HCT116 (cell line): ENCODE data around the gene PTGDS. TPM values are rescaled to one million over a fixed set of nuclear protein-coding genes. Genes with fewer than 3 reads are reported as not detected.

ENCODE experiments used
- ATAC-seq: fragments of 200-7000 bp; cut with Tn5 transposase; 2 replicates; pipeline ENCODE4 v1.9.1; 2020; ENCODE audit warnings: mild to moderate bottlenecking, moderate library complexity
- BruUV-seq: library from RNA; stranded (reverse); fragments of 400-500 nt; replicated peaks from 2 replicates; lab custom pipeline; 2021; lab: Mats Ljungman, UMichigan
- CTCF ChIA-PET: fragments of 300-600 bp; sonication (Branson Sonifier 250); formaldehyde crosslinking; loops from one replicate; lab custom pipeline; 2021; ENCODE audit warnings: antibody characterized with exemption; lab: Charles Lee
- POLR2A ChIA-PET: fragments of 300-600, 350-600 bp; sonication (Branson Sonifier 250); formaldehyde crosslinking; loops from one replicate; lab custom pipeline; 2021; ENCODE audit warnings: antibody characterized with exemption; lab: Charles Lee
- RAD21 ChIA-PET, 2 experiments: fragments of 300-600 bp; sonication (Branson Sonifier 250); formaldehyde crosslinking; loops; one replicate each; lab custom pipeline; 2023; ENCODE audit warnings: low total read pairs in 2 of 2; ENCODE audit not compliant: uncharacterized antibody in 2 of 2, unreplicated experiment in 2 of 2, low non-redundant PET in 1 of 2; lab: Charles Lee
- DNase-seq: peaks from one replicate; pipeline ENCODE4 v3.0.0-alpha.2; 2010; ENCODE audit warnings: low read depth, low spot score
- H2AFZ ChIP-seq: fragments of 200-600 bp; shearing (Covaris generic), sonication (generic); 2 replicates; pipeline ENCODE4 v1.6.1; 2017; ENCODE audit warnings: low read depth, mixed run types, mixed read lengths, antibody characterized with exemption, low read length; ENCODE audit not compliant: poor library complexity, severe bottlenecking
- H3K27ac ChIP-seq: 2 replicates; pipeline ENCODE4 v1.5.1; 2012; ENCODE audit warnings: low read depth, low read length
- H3K27me3 ChIP-seq: fragments of 200-600 bp; sonication (generic); 2 replicates; pipeline ENCODE4 v1.6.1; 2016; ENCODE audit warnings: mixed run types, low read length, mixed read lengths; ENCODE audit not compliant: insufficient read depth
- H3K36me3 ChIP-seq, 2 experiments: fragments of 200-500 bp in 1 of 2; fragments of 200-600 bp in 1 of 2; sonication (Bioruptor generic) in 1 of 2; sonication (generic) in 1 of 2; 2 replicates each; pipeline versions ENCODE4 v1.5.1 to v1.6.1; 2014 to 2016; ENCODE audit warnings: low read length in 2 of 2, inconsistent platforms in 1 of 2, mixed read lengths in 1 of 2, mixed run types in 1 of 2; ENCODE audit not compliant: insufficient read depth in 2 of 2, control insufficient read depth in 1 of 2
- H3K4me1 ChIP-seq, 2 experiments: fragments of 200-600 bp in 1 of 2; sonication (generic) in 1 of 2; 2 replicates each; pipeline versions ENCODE4 v1.5.1 to v1.6.1; 2012 to 2017; ENCODE audit warnings: low read length in 2 of 2, inconsistent platforms in 1 of 2, mild to moderate bottlenecking in 1 of 2, mixed read lengths in 1 of 2, mixed run types in 1 of 2, moderate library complexity in 1 of 2; ENCODE audit not compliant: insufficient read depth in 2 of 2, control insufficient read depth in 1 of 2
- H3K4me2 ChIP-seq: fragments of 200-600 bp; sonication (generic); 2 replicates; pipeline ENCODE4 v1.6.1; 2017; ENCODE audit warnings: mixed run types, low read length, mixed read lengths
- H3K4me3 ChIP-seq, 2 experiments: fragments of 200-600 bp in 1 of 2; sonication (generic) in 1 of 2; replicated peaks in 1 of 2; 2 replicates each; pipeline ENCODE4 v1.5.1; 2011 to 2016; ENCODE audit warnings: low read length in 2 of 2, control low read depth in 1 of 2, low read depth in 1 of 2, mild to moderate bottlenecking in 1 of 2, mixed read lengths in 1 of 2, mixed run types in 1 of 2
- H3K79me2 ChIP-seq: fragments of 200-600 bp; sonication (generic); 2 replicates; pipeline ENCODE4 v1.6.1; 2017; ENCODE audit warnings: mild to moderate bottlenecking, mixed run types, low read length, moderate library complexity, mixed read lengths; ENCODE audit not compliant: insufficient read depth
- H3K9ac ChIP-seq: fragments of 200-600 bp; sonication (generic); 2 replicates; pipeline ENCODE4 v1.6.1; 2016; ENCODE audit warnings: low read length, mixed read lengths
- H3K9me2 ChIP-seq: fragments of 200-600 bp; sonication (generic), shearing (Covaris generic); 2 replicates; pipeline ENCODE4 v1.6.1; 2017; ENCODE audit warnings: mixed run types, mild to moderate bottlenecking, moderate library complexity; ENCODE audit not compliant: insufficient read depth
- H3K9me3 ChIP-seq, 2 experiments: fragments of 200-500 bp in 1 of 2; fragments of 200-600 bp in 1 of 2; sonication (Bioruptor generic) in 1 of 2; sonication (generic) in 1 of 2; 2 replicates each; pipeline ENCODE4 v1.6.1; 2014 to 2017; ENCODE audit warnings: low read length in 2 of 2, mixed read lengths in 2 of 2, inconsistent platforms in 1 of 2, low read depth in 1 of 2, mild to moderate bottlenecking in 1 of 2, mixed run types in 1 of 2, moderate library complexity in 1 of 2; ENCODE audit not compliant: control insufficient read depth in 1 of 2, insufficient read depth in 1 of 2
- H4K20me1 ChIP-seq: fragments of 200-600 bp; sonication (generic), shearing (Covaris generic); 2 replicates; pipeline ENCODE4 v1.6.1; 2017; ENCODE audit warnings: mixed run types, mild to moderate bottlenecking, moderate library complexity; ENCODE audit not compliant: insufficient read depth
- CTCF ChIP-seq, 3 experiments: fragments of 200-600 bp in 1 of 3; sonication (generic) in 1 of 3; IDR thresholded peaks in 2 of 3; conservative IDR thresholded peaks in 1 of 3; 2 replicates each; pipeline ENCODE4 v1.5.1; 2012 to 2017; ENCODE audit warnings: low read depth in 2 of 3, low read length in 2 of 3, antibody characterized with exemption in 1 of 3, borderline replicate concordance in 1 of 3, control low read depth in 1 of 3, mild to moderate bottlenecking in 1 of 3, mixed read lengths in 1 of 3, mixed run types in 1 of 3, moderate library complexity in 1 of 3; ENCODE audit not compliant: insufficient read depth in 1 of 3
- EGR1 ChIP-seq: IDR thresholded peaks from 2 replicates; pipeline ENCODE4 v1.6.1; 2012; ENCODE audit warnings: low read depth
- EZH2 ChIP-seq: fragments of 200-600 bp; sonication (generic); IDR thresholded peaks from 2 replicates; pipeline ENCODE4 v1.6.1; 2017; ENCODE audit warnings: antibody characterized with exemption, mixed run types
- EZH2phosphoT487 ChIP-seq: fragments of 200-600 bp; IDR thresholded peaks from 2 replicates; pipeline ENCODE4 v1.6.1; 2018; ENCODE audit warnings: antibody characterized with exemption, borderline replicate concordance
- JUND ChIP-seq: IDR thresholded peaks from 2 replicates; pipeline ENCODE4 v1.6.1; 2012
- POLR2A ChIP-seq: IDR thresholded peaks from 2 replicates; pipeline ENCODE4 v1.7.0; 2011; ENCODE audit warnings: borderline replicate concordance; ENCODE audit not compliant: insufficient read depth, insufficient read length; ENCODE audit errors: extremely low read depth
- RAD21 ChIP-seq: IDR thresholded peaks from 2 replicates; pipeline ENCODE4 v1.6.1; 2012; ENCODE audit warnings: low read depth, mild to moderate bottlenecking
- SIN3A ChIP-seq: IDR thresholded peaks from 2 replicates; pipeline ENCODE4 v1.6.1; 2012; ENCODE audit warnings: low read depth
- SRF ChIP-seq: IDR thresholded peaks from 2 replicates; pipeline ENCODE4 v1.6.1; 2012; ENCODE audit warnings: low read depth
- TCF7L2 ChIP-seq: IDR thresholded peaks from 2 replicates; pipeline ENCODE4 v1.7.0; 2011; ENCODE audit warnings: borderline replicate concordance, inconsistent platforms; ENCODE audit not compliant: insufficient read depth, insufficient read length; ENCODE audit errors: extremely low read depth
- intact Hi-C: fragments of 100-400 bp; cut with micrococcal nuclease; formaldehyde crosslinking; loops from 2 replicates; pipeline ENCODE4 v1.10.0; 2022
- total RNA-seq: library from RNA; stranded (reverse); gene quantifications from one replicate; pipeline ENCODE4 v1.2.1, GENCODE V29; 2021; ENCODE audit not compliant: unreplicated experiment
- TF ChIP-seq, protein P1 (sequence below): IDR thresholded peaks from 2 replicates; pipeline ENCODE4 v1.6.1; 2011; ENCODE audit warnings: mild to moderate bottlenecking, low read length, moderate library complexity; ENCODE audit not compliant: insufficient replicate concordance; ENCODE audit errors: extremely low read depth

PTGDS gene
- total RNA-seq, 1 experiment from 2014 or later: 3.1 TPM

- Histone ChIP-seq H3K9ac (peak overlapping the region; percentile 53), H3K4me2 (peak overlapping the region; percentile 97), H3K27me3 (no peaks in the 10 kb centered on the region), H3K9me3 (no peaks in the 10 kb centered on the region), H3K79me2 (peaks cover 11% of the 10 kb centered on the region), H3K4me1 (peaks cover 27 to 53% of the 10 kb centered on the region in 2 experiments), H3K4me3 (peak overlapping the region in 1 of 2 experiments; percentile 30; a peak in 1 of 4 replicates), H2AFZ (no peak overlapping the region), H4K20me1 (no peaks in the 10 kb centered on the region), H3K9me2 (no peaks in the 10 kb centered on the region), H3K27ac (peak overlapping the region; percentile 21), H3K36me3 (no peaks in the 10 kb centered on the region; a peak in 1 of 4 replicates)
- POLR2A ChIA-PET: interaction anchor here (0.7 to 2.1 kb wide), 6 partner anchors 17 to 293 kb away, joined by 3 to 9 read pairs (median 5); partner anchors contain the start of gene TUBB4B
- intact Hi-C loops: loop anchor here (1.0 to 10.0 kb wide), 3 partner anchors 44 to 103 kb away; partner anchors contain the start of genes AJM1, PAXX and PHPT1
- DNase-seq (peak; percentile 35), ATAC-seq (peak; percentile 24)
- no TSS peak for BruUV-seq
- TF ChIP-seq SIN3A (no peak), CTCF (IDR thresholded peaks at IDR 0.05 in 2 of 3, conservative IDR thresholded peaks at IDR 0.05 in 1 of 3; ENCODE audit: borderline replicate concordance in 1 of 3, insufficient read depth in 1 of 3, low read depth in 2 of 3, low read length in 2 of 3) (peak in 2 of 3 experiments; percentile 54 to 60; a peak in 3 of 6 replicates)
- RAD21 ChIA-PET: interaction anchor here (0.6 to 2.1 kb wide), 9 partner anchors 44 to 99 kb away, joined by 3 to 25 read pairs (median 4); partner anchors contain the start of genes PAXX (in 2 of the 2) and CLIC3 (in 1 of the 2)
- CTCF ChIA-PET: interaction anchor here (1.0 to 3.4 kb wide), 20 partner anchors 11 to 157 kb away, joined by 3 to 109 read pairs (median 6); partner anchors contain the start of genes CLIC3, ENTPD2, FUT7 and NPDC1
Observed at GRCh38 chr9:136947955-136948510, 29.3 kb upstream of the PTGDS start.

DNA sequence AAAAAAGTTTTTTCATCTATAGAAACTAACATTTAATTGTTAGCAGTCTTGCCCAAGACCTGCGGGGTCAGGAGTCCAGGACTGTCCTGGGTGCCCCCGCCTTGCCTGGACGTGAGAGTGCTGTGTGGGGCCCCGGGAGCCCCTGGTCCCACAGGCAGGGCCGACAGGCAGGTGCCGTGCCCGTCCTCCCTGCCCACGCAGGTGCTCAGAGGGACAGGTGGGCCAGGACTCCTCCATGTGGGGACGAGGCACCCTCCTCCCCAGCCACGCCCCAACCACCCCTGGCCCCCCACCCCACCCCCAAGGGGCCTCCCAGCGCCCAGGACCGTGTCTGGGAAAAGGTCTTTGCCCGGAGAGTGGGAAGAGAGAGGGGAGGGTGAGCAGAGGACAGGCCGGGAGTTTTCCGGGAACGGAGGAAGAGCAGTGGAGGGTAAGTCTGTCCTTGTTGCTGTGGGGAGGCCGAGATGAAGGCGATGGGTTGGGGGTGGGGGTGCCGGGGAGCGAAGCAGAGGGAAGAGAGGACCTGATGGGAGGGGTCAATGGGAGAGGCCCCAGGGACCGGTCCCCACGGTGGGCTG, 28.0 kb upstream of the PTGDS start:
- H4K20me1 ChIP-seq: no peaks in the 10 kb centered on the region
- peaks cover 25 to 47% of the 10 kb centered on the region in 2 experiments for H3K4me1 ChIP-seq
- H3K27me3 ChIP-seq: no peaks in the 10 kb centered on the region
- TF ChIP-seq EZH2phosphoT487 (no peak), JUND (no peak), RAD21 (no peak), EZH2 (no peak), SRF (no peak), POLR2A (no peak), EGR1 (no peak), TCF7L2 (no peak), SIN3A (no peak)
- TF ChIP-seq, protein P1, sequence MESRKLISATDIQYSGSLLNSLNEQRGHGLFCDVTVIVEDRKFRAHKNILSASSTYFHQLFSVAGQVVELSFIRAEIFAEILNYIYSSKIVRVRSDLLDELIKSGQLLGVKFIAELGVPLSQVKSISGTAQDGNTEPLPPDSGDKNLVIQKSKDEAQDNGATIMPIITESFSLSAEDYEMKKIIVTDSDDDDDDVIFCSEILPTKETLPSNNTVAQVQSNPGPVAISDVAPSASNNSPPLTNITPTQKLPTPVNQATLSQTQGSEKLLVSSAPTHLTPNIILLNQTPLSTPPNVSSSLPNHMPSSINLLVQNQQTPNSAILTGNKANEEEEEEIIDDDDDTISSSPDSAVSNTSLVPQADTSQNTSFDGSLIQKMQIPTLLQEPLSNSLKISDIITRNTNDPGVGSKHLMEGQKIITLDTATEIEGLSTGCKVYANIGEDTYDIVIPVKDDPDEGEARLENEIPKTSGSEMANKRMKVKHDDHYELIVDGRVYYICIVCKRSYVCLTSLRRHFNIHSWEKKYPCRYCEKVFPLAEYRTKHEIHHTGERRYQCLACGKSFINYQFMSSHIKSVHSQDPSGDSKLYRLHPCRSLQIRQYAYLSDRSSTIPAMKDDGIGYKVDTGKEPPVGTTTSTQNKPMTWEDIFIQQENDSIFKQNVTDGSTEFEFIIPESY: no peak
- BruUV-seq: no TSS peak
- no peaks in the 10 kb centered on the region for H3K9me3 ChIP-seq
- intact Hi-C loops: loop anchor here (10.0 kb wide), 1 partner anchor 105 kb away; the partner anchor contains the start of genes AJM1 and PHPT1
- H2AFZ ChIP-seq: no peak overlapping the region
- DNase-seq (no peak), ATAC-seq (peak; percentile 14)
- H3K79me2 ChIP-seq: no peaks in the 10 kb centered on the region
- H3K4me3 ChIP-seq: peak overlapping the region; percentile 65 to 67
- H3K9me2 ChIP-seq: no peaks in the 10 kb centered on the region
- ChIA-PET POLR2A (no interaction called here), CTCF (interaction anchor here (0.6 to 3.4 kb wide), 3 partner anchors 80 to 116 kb away, joined by 3 to 109 read pairs (median 9); no protein-coding TSS in a partner anchor), RAD21 (no interaction called here)
- no peaks in the 10 kb centered on the region for H3K36me3 ChIP-seq
- peak overlapping the region; percentile 97 for H3K4me2 ChIP-seq
- H3K27ac ChIP-seq: peak overlapping the region; percentile 94
- H3K9ac ChIP-seq: peak overlapping the region; percentile 78
